ENCODE results near the gene PGGT1B. TPM values are rescaled to one million over a fixed set of nuclear protein-coding genes. Genes with fewer than 3 reads are reported as not detected.
A peak's percentile ranks its signal among the peaks of the same experiment; 100 is the strongest.

Gene PGGT1B
- polyA plus RNA-seq, 3 donors = 3.2 to 32.6 (median 11.6) TPM

DNA sequence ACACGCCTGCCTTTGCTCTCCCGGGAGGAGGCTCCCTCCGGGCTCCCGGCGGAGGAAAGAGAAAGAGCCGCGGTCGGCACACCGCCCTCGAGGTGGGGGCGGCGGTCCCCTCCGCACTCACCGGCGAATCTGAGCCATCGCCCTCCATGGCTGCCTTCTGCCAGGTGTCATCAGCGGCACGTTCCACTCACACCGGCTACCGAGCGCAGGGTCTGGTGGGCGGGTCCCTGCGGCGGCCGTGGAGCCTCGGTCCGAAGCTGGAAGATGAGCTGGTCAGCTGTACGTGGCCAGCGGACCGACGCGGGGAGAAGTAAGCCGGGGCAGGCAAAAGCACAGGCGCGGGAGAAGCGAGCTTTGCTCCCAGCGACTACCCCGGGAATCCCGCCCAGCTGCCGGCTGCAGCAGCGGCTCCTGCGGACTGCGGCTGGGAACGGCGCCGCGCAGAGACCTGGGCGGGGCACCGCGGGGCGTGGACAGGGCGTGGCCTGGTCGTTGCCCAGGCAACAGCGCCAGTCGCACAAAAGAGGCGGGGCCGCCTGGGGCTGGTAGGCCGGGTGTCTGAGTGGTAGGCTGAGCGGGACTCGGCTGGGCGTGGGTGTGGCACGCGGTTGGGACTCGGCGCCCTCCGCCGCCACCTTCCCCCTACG is 93.1 kb downstream of the PGGT1B start, which contains the start of gene TRIM36:
Gene TRIM36 (minus strand): TSS at position 422 of the 647 bp plus-strand sequence. CDS start 274 bp downstream, at position 148.
- TF ChIP-seq CTCF (IDR thresholded peaks at IDR 0.05) = no peak
- H3K9me3 Mint-ChIP-seq = peaks cover 17 to 35% (median 27%) of the 10 kb centered on the region in 7 donors
- peaks cover 54 to 81% (median 61%) of the 10 kb centered on the region in 3 donors for H3K27me3 Mint-ChIP-seq (ENCODE audit: low read depth in 3 of 3)
- Histone ChIP-seq H3K9me3 (replicated peaks in 1 of 2; ENCODE audit: control insufficient read depth in 1 of 2, insufficient read depth in 1 of 2, low read length in 2 of 2) (peaks cover 20 to 24% of the 10 kb centered on the region in 2 donors), H3K9ac (ENCODE audit: insufficient read depth, low read length, poor library complexity, severe bottlenecking) (peak within 1 kb of the TSS; percentile 23), H3K27me3 (ENCODE audit: control insufficient read depth in 2 of 2, insufficient read depth in 2 of 2, low read length in 2 of 2) (peaks cover 37 to 77% of the 10 kb centered on the region in 2 donors), H3K36me3 (replicated peaks in 1 of 2; ENCODE audit: control insufficient read depth in 1 of 2, insufficient read depth in 2 of 2, low read length in 2 of 2) (no peaks in the 10 kb centered on the region), H3K4me3 (replicated peaks in 1 of 3; ENCODE audit: low read depth in 2 of 3, low read length in 3 of 3) (peak within 1 kb of the TSS; percentile 62 to 89 (median 73)), H3K27ac (ENCODE audit: low read depth in 1 of 2, low read length in 2 of 2) (peak within 1 kb of the TSS in 1 of 2 donors; percentile 15), H2AFZ (ENCODE audit: insufficient read depth, low read depth, low read length, poor library complexity, severe bottlenecking) (peak within 1 kb of the TSS; percentile 92), H3K79me2 (ENCODE audit: insufficient read depth, low read length) (no peaks in the 10 kb centered on the region), H3K4me2 (replicated peaks; ENCODE audit: extremely low read depth, low read length, poor library complexity, severe bottlenecking) (peak within 1 kb of the TSS; percentile 96), H4K20me1 (ENCODE audit: insufficient read depth, low read length) (no peaks in the 10 kb centered on the region), H3K4me1 (ENCODE audit: control insufficient read depth in 1 of 2, insufficient read depth in 2 of 2, low read length in 2 of 2) (peaks cover 19 to 26% of the 10 kb centered on the region in 2 donors)
- peaks cover 19% of the 10 kb centered on the region for H3K4me1 Mint-ChIP-seq
- 0% methylated on average over 61 of the region's 68 CpGs for WGBS (ENCODE audit: insufficient coverage)
- DNase-seq = peak; percentile 89
- intact Hi-C loops (cut with micrococcal nuclease) = loop anchor here (10.0 kb wide), 3 partner anchors 95 to 435 kb away; partner anchors contain the start of genes CCDC112 (in 1 of the 2), PGGT1B (in 1 of the 2) and TICAM2 (in 1 of the 2)
- H3K27ac Mint-ChIP-seq = peak within 1 kb of the TSS in 5 of 7 donors; percentile 31 to 77 (median 43)
- peak within 1 kb of the TSS; percentile 89 to 92 for H3K4me3 Mint-ChIP-seq
- H3K36me3 Mint-ChIP-seq = peaks cover 7 to 9% of the 10 kb centered on the region in 2 donors

DNA sequence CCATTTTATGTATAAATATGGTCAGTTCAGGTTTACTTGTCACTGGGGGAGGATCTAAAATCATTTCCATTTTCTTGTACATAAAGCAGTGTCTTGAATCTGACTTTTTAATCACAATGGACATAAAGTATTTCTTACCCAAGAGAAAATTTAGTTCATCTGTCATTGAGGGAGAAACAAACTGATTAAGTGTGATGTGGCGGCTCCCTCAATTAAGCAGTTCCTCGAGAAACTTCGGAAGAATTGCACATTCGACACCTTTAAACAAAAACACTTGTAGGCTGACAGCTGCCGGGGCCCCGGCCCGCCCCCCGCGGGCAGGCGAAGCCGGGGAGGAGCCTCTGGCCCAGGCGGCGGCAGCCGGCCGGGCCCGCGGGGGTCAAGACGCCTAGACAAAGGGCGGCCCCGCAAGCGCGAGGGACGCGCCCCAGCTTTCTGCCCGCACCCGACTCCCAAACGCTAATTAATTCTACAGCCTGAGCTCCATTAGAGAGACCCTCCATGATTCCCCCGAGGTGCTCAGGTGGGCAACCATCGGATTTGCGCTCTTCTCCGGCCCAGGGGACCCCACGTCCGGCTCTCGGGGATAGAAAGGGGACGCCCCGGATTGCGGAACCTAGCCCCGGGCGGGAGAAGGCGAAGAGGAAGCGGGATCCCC is 93.7 kb downstream of the PGGT1B start:
- H3K4me3 Mint-ChIP-seq = peak overlapping the region; percentile 89 to 92
- Histone ChIP-seq H3K27me3 (ENCODE audit: control insufficient read depth in 2 of 2, insufficient read depth in 2 of 2, low read length in 2 of 2) (peaks cover 30 to 72% of the 10 kb centered on the region in 2 donors), H3K4me1 (ENCODE audit: control insufficient read depth in 1 of 2, insufficient read depth in 2 of 2, low read length in 2 of 2) (peaks cover 19 to 26% of the 10 kb centered on the region in 2 donors), H3K4me3 (replicated peaks in 1 of 3; ENCODE audit: low read depth in 2 of 3, low read length in 3 of 3) (peak overlapping the region; percentile 62 to 89 (median 73)), H3K27ac (ENCODE audit: low read depth in 1 of 2, low read length in 2 of 2) (no peak overlapping the region), H3K9ac (ENCODE audit: insufficient read depth, low read length, poor library complexity, severe bottlenecking) (peak overlapping the region; percentile 23), H3K9me3 (replicated peaks in 1 of 2; ENCODE audit: control insufficient read depth in 1 of 2, insufficient read depth in 1 of 2, low read length in 2 of 2) (peaks cover 20 to 24% of the 10 kb centered on the region in 2 donors), H3K79me2 (ENCODE audit: insufficient read depth, low read length) (no peaks in the 10 kb centered on the region), H4K20me1 (ENCODE audit: insufficient read depth, low read length) (no peaks in the 10 kb centered on the region), H3K4me2 (replicated peaks; ENCODE audit: extremely low read depth, low read length, poor library complexity, severe bottlenecking) (peak overlapping the region; percentile 96), H3K36me3 (replicated peaks in 1 of 2; ENCODE audit: control insufficient read depth in 1 of 2, insufficient read depth in 2 of 2, low read length in 2 of 2) (no peaks in the 10 kb centered on the region), H2AFZ (ENCODE audit: insufficient read depth, low read depth, low read length, poor library complexity, severe bottlenecking) (peak overlapping the region; percentile 92)
- TF ChIP-seq CTCF (IDR thresholded peaks at IDR 0.05) = no peak
- DNase-seq = peak; percentile 32 to 72 (median 58)
- H3K4me1 Mint-ChIP-seq = peaks cover 19% of the 10 kb centered on the region
- 0% methylated on average over 40 of the region's 41 CpGs for WGBS (ENCODE audit: insufficient coverage)
- intact Hi-C loops (cut with micrococcal nuclease) = no loop called here
- peaks cover 7 to 10% of the 10 kb centered on the region in 2 donors for H3K36me3 Mint-ChIP-seq
- H3K27ac Mint-ChIP-seq = peak overlapping the region in 3 of 7 donors; percentile 41 to 48 (median 43)
- H3K9me3 Mint-ChIP-seq = peaks cover 17 to 38% (median 29%) of the 10 kb centered on the region in 7 donors
- H3K27me3 Mint-ChIP-seq (ENCODE audit: low read depth in 3 of 3) = peaks cover 47 to 77% (median 58%) of the 10 kb centered on the region in 3 donors

Measured in CD14-positive monocyte (primary cell).